Heart right ventricle (tissue), 16 donors: ENCODE data around the gene AANAT. TPM values are rescaled to one million over a fixed set of nuclear protein-coding genes. Genes with fewer than 3 reads are reported as not detected.

ENCODE experiments used
- ATAC-seq, 8 donors: fragments of 200-7000 bp; cut with Tn5 transposase; one replicate each; pipeline ENCODE4 v1.9.1; 2020; ENCODE audit warnings: mild to moderate bottlenecking in 8 of 8, moderate library complexity in 8 of 8, moderate number of reproducible peaks in 1 of 8
- DNase-seq, 2 donors: peaks; one replicate each; pipeline ENCODE4 v3.0.0-alpha.2; 2020
- H3K27ac ChIP-seq, 10 donors: fragments of 200-600 bp; sonication (generic) in 2 of 10; one replicate each; pipeline versions ENCODE4 v1.5.0 to v1.8.0; 2020 to 2022; ENCODE audit warnings: mild to moderate bottlenecking in 3 of 10
- H3K27me3 ChIP-seq, 7 donors: fragments of 200-600 bp; one replicate each; pipeline ENCODE4 v1.8.0; 2021 to 2022; ENCODE audit warnings: mild to moderate bottlenecking in 2 of 7
- H3K36me3 ChIP-seq, 9 donors: fragments of 200-600 bp; sonication (generic) in 1 of 9; one replicate each; pipeline versions ENCODE4 v1.5.0 to v1.8.0; 2020 to 2022; ENCODE audit warnings: mild to moderate bottlenecking in 2 of 9
- H3K4me1 ChIP-seq, 9 donors: fragments of 200-600 bp; sonication (generic) in 1 of 9; one replicate each; pipeline versions ENCODE4 v1.5.0 to v1.8.0; 2020 to 2022; ENCODE audit warnings: mild to moderate bottlenecking in 4 of 9
- H3K4me3 ChIP-seq, 10 donors: fragments of 200-600 bp; sonication (generic) in 2 of 10; one replicate each; pipeline versions ENCODE4 v1.5.0 to v1.8.0; 2020 to 2022; ENCODE audit warnings: mild to moderate bottlenecking in 7 of 10, moderate library complexity in 2 of 10
- H3K9me3 ChIP-seq, 11 donors: fragments of 200-600 bp in 10 of 11; sonication (generic) in 2 of 11; one replicate each; pipeline versions ENCODE4 v1.5.0 to v1.8.0; 2013 to 2022; ENCODE audit warnings: mild to moderate bottlenecking in 2 of 11, control low read depth in 1 of 11, moderate library complexity in 1 of 11
- WGBS, 2 donors: extraction: QIAGEN DNeasy Blood & Tissue Kit; methylation state at CpG; one replicate each; pipeline ENCODE4 v1.1.7; 2013; ENCODE audit warnings: inconsistent platforms in 1 of 2; 5-methylcytosine and 5-hydroxymethylcytosine counted together
- intact Hi-C, 10 donors: fragments of 100-400 bp; cut with DNase I; formaldehyde crosslinking; loops; one replicate each; pipeline versions ENCODE4 v1.11.1 to v1.14.2; 2022
- polyA plus RNA-seq, 2 donors: library from polyadenylated mRNA; stranded (reverse); fragments of 200-250 nt; gene quantifications; one replicate each; pipeline ENCODE4 v1.2.3, GENCODE V29; 2013
- total RNA-seq, 10 donors: library from RNA; stranded (reverse); fragmentation: NEBNext Ultra II Directional in 3 of 10; extraction: Animal tissue kit (Norgen Biotek cat#: 25700) in 3 of 10; gene quantifications; one replicate each; pipeline versions ENCODE4 v1.2.1 to v1.2.4, GENCODE V29; 2021 to 2023
- TF ChIP-seq, protein P1 (sequence below), 9 donors: fragments of 200-600 bp; sonication (generic) in 2 of 9; IDR thresholded peaks; one replicate each; pipeline versions ENCODE4 v1.5.0 to v1.8.0; 2021 to 2022; ENCODE audit warnings: antibody characterized with exemption in 9 of 9, mild to moderate bottlenecking in 5 of 9, moderate library complexity in 1 of 9
- donor health status: Arrhythmogenic right ventricular cardiomyopathy.
- donor health status: ischemic (EF 13 %, LVEDD 7.1; RV severe dilation, severe dysfunction).
- donor health status: healthy with polysubstance abuse.
- donor health status: DM: no; HTN: yes; CAD: no.
- donor health status: DM: no; HTN: no; CAD: no.
- donor health status: ischemic (EF 25% LVEDD 6.9; RV normal size, moderate dysfunction).
- donor health status: ischemic (EF 25% LVEDD 5.7; RV mildly dilated, moderate dysfunction).
- donor health status: healthy.
- donor health status: DM: yes; HTN: yes; CAD: no.
- donor health status: Ischemic cardiomyopathy.
- donor health status: ischemic (EF 35%, LVEDD 5.7; RV mildly dilated, moderate dysfunction).
- donor health status: nonischemic (EF 11% LVEDD 7.7; RV severe dilation, severe dysfunction).
- donor health status: DM: yes; HTN: yes; CAD: no.
- donor health status: PGD.
- donor health status: ischemic (EF 29% LVEDD 5.4; RV normal size, mild dysfunction).
- donor health status: nonischemic (EF 23%, LVEDD 6.1; RV moderate dilation, normal function).

Gene AANAT
- total and polyA plus RNA-seq, 12 donors, result 0.73 to 0.98 TPM; not detected in 10

DNA sequence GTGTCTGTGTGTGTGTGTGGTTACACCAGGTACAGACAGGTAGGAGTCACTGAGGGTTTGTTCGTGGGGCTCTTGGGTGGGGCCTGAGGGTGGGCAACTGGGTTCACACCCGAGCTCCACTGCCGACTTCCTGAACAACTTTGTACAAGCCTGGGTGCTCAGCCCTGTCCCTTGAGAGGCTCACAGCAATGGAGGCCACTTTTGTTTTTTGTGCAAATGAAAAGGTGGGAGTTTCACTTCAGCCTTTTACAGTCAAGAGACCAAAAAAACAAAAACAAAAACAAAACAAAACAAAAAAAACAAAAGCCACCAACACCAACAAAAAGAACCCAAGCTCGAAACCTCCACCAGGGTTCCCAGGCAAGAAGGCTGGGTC is 31.5 kb downstream of the AANAT start:
- ATAC-seq, result no peak
- no peaks in the 10 kb centered on the region for H3K36me3 ChIP-seq
- H3K9me3 ChIP-seq, result no peaks in the 10 kb centered on the region
- peak overlapping the region in 3 of 10 donors; percentile 62 to 80 (median 80) for H3K4me3 ChIP-seq
- WGBS, 2 donors, result 56 to 59% methylated on average over 4 of the region's 4 CpGs
- no peaks in the 10 kb centered on the region for H3K27me3 ChIP-seq
- peaks cover 20 to 82% (median 53%) of the 10 kb centered on the region in 9 donors for H3K4me1 ChIP-seq
- TF ChIP-seq, protein P1, sequence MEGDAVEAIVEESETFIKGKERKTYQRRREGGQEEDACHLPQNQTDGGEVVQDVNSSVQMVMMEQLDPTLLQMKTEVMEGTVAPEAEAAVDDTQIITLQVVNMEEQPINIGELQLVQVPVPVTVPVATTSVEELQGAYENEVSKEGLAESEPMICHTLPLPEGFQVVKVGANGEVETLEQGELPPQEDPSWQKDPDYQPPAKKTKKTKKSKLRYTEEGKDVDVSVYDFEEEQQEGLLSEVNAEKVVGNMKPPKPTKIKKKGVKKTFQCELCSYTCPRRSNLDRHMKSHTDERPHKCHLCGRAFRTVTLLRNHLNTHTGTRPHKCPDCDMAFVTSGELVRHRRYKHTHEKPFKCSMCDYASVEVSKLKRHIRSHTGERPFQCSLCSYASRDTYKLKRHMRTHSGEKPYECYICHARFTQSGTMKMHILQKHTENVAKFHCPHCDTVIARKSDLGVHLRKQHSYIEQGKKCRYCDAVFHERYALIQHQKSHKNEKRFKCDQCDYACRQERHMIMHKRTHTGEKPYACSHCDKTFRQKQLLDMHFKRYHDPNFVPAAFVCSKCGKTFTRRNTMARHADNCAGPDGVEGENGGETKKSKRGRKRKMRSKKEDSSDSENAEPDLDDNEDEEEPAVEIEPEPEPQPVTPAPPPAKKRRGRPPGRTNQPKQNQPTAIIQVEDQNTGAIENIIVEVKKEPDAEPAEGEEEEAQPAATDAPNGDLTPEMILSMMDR (IDR thresholded peaks at IDR 0.05), result no peak
- H3K27ac ChIP-seq, result peak overlapping the region; percentile 6 to 97 (median 94)
- DNase-seq, result no peak
- intact Hi-C loops, result loop anchor here in 1 of 10 donors (2.0 kb wide), 1 partner anchor 14 kb away; no protein-coding TSS in a partner anchor

- H3K27ac ChIP-seq, result peak overlapping the region; percentile 6 to 97 (median 94)
- intact Hi-C loops, result loop anchor here in 1 of 10 donors (2.0 kb wide), 1 partner anchor 14 kb away; no protein-coding TSS in a partner anchor
- TF ChIP-seq, protein P1 (IDR thresholded peaks at IDR 0.05), result no peak
- H3K4me3 ChIP-seq, result peak overlapping the region in 7 of 10 donors; percentile 62 to 85 (median 77)
- H3K4me1 ChIP-seq, result peaks cover 20 to 79% (median 51%) of the 10 kb centered on the region in 9 donors
- DNase-seq (no peak), ATAC-seq (no peak)
- WGBS, 2 donors, result 73 to 85% methylated on average over 5 of the region's 5 CpGs
- H3K27me3 ChIP-seq, result no peaks in the 10 kb centered on the region
- no peaks in the 10 kb centered on the region for H3K36me3 ChIP-seq
- no peaks in the 10 kb centered on the region for H3K9me3 ChIP-seq
These were observed 31.9 kb downstream of the AANAT start for GRCh38 chr17:76499267-76499667.

DNA sequence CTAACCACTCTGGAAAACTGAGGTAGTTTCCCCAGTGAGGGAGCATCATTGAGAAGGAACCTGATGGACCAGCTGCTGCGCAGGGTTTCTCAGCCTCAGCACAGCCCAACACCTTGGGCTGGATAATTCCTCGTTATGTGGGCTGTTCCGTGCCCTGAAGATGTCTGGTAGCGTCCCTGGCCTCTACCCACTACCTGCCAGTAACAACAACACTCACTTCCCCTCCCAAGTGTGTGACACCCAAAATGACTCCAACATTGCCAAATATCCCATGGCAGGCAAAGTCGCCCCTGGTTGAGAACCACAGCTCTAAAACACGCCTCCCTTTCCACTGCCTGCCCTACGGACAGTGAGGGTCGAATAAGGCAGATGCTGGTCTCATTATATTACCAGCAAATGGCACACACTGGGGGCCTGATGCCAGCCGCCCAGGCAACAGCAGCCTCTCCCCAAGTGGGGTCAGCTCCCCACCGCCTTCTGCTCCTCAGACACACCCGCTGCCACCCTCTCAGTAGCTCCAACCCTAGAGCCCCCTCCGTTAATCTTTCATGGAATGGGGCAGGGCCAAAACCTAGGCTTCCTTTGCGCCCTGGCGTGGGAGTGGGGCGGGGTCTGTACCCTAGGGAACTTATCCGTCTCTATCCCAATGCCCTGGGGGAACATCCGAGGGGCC is 32.8 kb downstream of the AANAT start:
- intact Hi-C loops, result loop anchor here in 6 of 10 donors (5.0 to 10.0 kb wide), 4 partner anchors 88 to 195 kb away; partner anchors contain the start of gene QRICH2 (in 3 of the 6)
- TF ChIP-seq, protein P1 (IDR thresholded peaks at IDR 0.05), result no peak
- no peak for DNase-seq
- no peaks in the 10 kb centered on the region for H3K9me3 ChIP-seq
- peak overlapping the region; percentile 83 to 97 (median 92) for H3K27ac ChIP-seq
- 70 to 81% methylated on average over 17 of the region's 17 CpGs for WGBS, 2 donors
- H3K4me1 ChIP-seq, result peaks cover 20 to 72% (median 51%) of the 10 kb centered on the region in 9 donors
- peak overlapping the region; percentile 35 to 85 (median 78) for H3K4me3 ChIP-seq
- no peaks in the 10 kb centered on the region for H3K36me3 ChIP-seq
- H3K27me3 ChIP-seq, result no peaks in the 10 kb centered on the region
- no peak for ATAC-seq

GRCh38 chr17:76500747-76501017 is 33.3 kb downstream of the AANAT start:
- peak in 2 of 8 donors; percentile 0 to 1 for ATAC-seq
- Histone ChIP-seq H3K4me3 (peak overlapping the region; percentile 35 to 85 (median 78)), H3K27me3 (no peaks in the 10 kb centered on the region), H3K27ac (peak overlapping the region; percentile 83 to 97 (median 92)), H3K4me1 (peaks cover 20 to 68% (median 51%) of the 10 kb centered on the region in 9 donors), H3K9me3 (no peaks in the 10 kb centered on the region), H3K36me3 (no peaks in the 10 kb centered on the region)
- 29 to 34% methylated on average over 10 of the region's 10 CpGs for WGBS, 2 donors
- intact Hi-C loops, result loop anchor here in 6 of 10 donors (5.0 to 10.0 kb wide), 4 partner anchors 88 to 196 kb away; partner anchors contain the start of gene QRICH2 (in 3 of the 6)
- no peak for DNase-seq
- TF ChIP-seq, protein P1 (IDR thresholded peaks at IDR 0.05), result no peak
